ENCODE data around the gene TGM2. TPM values are rescaled to one million over a fixed set of nuclear protein-coding genes. Genes with fewer than 3 reads are reported as not detected.

The TGM2 gene
- polyA plus RNA-seq, 1 donor (not counting 4 experiments of a cell fraction or from before 2014, with no cell fraction given), result 18.7 TPM

DNA sequence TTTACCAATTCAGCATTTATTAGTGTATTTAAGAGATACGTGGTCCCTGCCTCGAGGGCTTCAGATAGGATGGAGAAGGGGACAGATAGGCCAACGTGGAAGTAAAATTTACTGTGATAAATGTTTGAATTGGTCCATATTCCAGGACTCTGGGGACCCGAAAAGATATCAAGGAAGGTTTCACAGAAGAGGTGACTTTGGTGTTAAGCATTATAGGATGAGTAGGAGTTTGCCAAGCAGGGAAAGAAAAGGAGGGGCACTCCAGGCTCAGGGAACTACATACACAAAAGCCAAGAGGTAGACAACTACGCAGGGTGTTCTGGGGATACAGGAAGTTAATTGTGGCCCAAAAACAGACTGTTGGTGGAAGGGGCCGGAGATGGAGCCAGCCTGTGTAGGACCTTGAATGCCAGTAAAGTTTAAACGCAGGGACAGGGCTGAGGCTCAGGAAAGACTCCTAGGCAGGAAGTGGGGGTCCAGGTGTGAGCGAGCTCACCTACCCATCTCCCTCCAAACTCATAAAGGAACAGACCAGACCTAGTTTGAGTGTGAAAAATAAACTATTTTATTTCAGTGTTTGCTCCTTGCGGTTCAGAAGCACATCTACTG lies 37.0 kb downstream of the TGM2 start:
- DNase-seq (ENCODE audit: low read depth, low spot score) (no peak), FAIRE-seq (no peak)
- Histone ChIP-seq H3K27ac (ENCODE audit: control insufficient read depth, insufficient read depth, low read length) (no peak overlapping the region), H4K20me1 (ENCODE audit: control insufficient read depth, extremely low read depth, insufficient read depth, low read length) (no peaks in the 10 kb centered on the region), H3K27me3 (ENCODE audit: control insufficient read depth, extremely low read depth, insufficient read depth, low read length) (no peaks in the 10 kb centered on the region), H3K79me2 (ENCODE audit: control insufficient read depth, insufficient read depth, low read length) (no peaks in the 10 kb centered on the region), H3K36me3 (ENCODE audit: control insufficient read depth in 2 of 2, extremely low read depth in 1 of 2, insufficient read depth in 2 of 2, low read length in 2 of 2) (peaks cover 0 to under 1% of the 10 kb centered on the region in 2 experiments), H3K4me2 (ENCODE audit: control insufficient read depth, extremely low read depth, insufficient read depth, low read depth, low read length) (no peak overlapping the region), H3K9ac (ENCODE audit: control insufficient read depth, extremely low read depth, insufficient read depth, low read length) (no peak overlapping the region), H3K9me3 (ENCODE audit: control insufficient read depth, low read depth, low read length) (no peaks in the 10 kb centered on the region), H3K4me1 (ENCODE audit: control insufficient read depth, extremely low read depth, insufficient read depth, low read length) (peaks cover 15% of the 10 kb centered on the region), H2AFZ (ENCODE audit: control insufficient read depth, low read length) (no peak overlapping the region), H3K9me1 (ENCODE audit: control insufficient read depth, extremely low read depth, insufficient read depth, low read length) (no peaks in the 10 kb centered on the region), H3K4me3 (ENCODE audit: control insufficient read depth in 2 of 3, extremely low read depth in 1 of 3, insufficient read depth in 2 of 3, low read depth in 1 of 3, low read length in 3 of 3) (no peak overlapping the region)
- dilution Hi-C loops (cut with MboI; ENCODE audit: extremely low pct_ligation_motif_present, low sequenced_read_pairs), result no loop called here
- no peak for TF ChIP-seq CTCF (optimal IDR thresholded peaks at IDR 0.05 in 1 of 3, IDR thresholded peaks at IDR 0.05 in 1 of 3, conservative IDR thresholded peaks at IDR 0.05 in 1 of 3; ENCODE audit: extremely low read depth in 1 of 3, insufficient read depth in 2 of 3, low read length in 3 of 3)
- no peak for TF ChIP-seq EZH2 (IDR thresholded peaks at IDR 0.05; ENCODE audit: low read length)

DNA sequence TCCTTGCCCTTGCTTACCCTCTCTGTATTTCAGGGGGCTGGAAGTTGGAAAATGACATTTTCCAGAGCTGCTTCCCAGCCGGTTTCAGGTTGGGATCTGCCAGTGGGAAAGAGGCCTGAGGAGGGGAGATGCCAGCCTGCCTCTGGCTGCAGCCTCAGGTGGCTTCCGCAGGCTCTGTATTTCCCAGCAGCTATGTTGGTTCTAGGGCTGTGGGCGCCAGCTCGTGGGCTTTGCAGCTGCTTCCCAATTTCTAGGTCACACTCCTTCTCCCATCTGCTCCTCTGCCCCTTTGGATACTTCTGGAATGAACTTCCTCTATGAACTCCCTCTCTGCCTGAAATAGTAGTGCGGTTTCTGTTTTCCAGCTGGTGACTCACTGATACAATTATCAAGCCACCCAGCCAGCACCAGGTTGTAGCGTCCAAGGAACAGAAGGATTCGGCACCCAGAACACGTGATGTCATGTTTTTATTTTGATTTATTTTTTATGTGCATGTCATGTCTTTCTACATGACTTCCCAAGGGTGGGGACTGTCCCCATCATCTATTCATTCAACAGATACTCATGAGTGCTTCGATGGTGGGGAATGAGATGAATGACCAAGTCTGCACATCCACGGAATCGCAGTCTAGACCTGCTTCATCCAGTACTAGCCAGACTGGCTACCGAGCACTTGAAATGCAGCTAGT lies 38.0 kb downstream of the TGM2 start:
- H3K27ac ChIP-seq (ENCODE audit: control insufficient read depth, insufficient read depth, low read length), result no peak overlapping the region
- H3K4me3 ChIP-seq (ENCODE audit: control insufficient read depth in 2 of 3, extremely low read depth in 1 of 3, insufficient read depth in 2 of 3, low read depth in 1 of 3, low read length in 3 of 3), result no peak overlapping the region
- H3K9me1 ChIP-seq (ENCODE audit: control insufficient read depth, extremely low read depth, insufficient read depth, low read length), result no peaks in the 10 kb centered on the region
- H4K20me1 ChIP-seq (ENCODE audit: control insufficient read depth, extremely low read depth, insufficient read depth, low read length), result no peaks in the 10 kb centered on the region
- H2AFZ ChIP-seq (ENCODE audit: control insufficient read depth, low read length), result no peak overlapping the region
- H3K27me3 ChIP-seq (ENCODE audit: control insufficient read depth, extremely low read depth, insufficient read depth, low read length), result no peaks in the 10 kb centered on the region
- DNase-seq (ENCODE audit: low read depth, low spot score) (no peak), FAIRE-seq (peak; percentile 34)
- H3K4me1 ChIP-seq (ENCODE audit: control insufficient read depth, extremely low read depth, insufficient read depth, low read length), result peaks cover 18% of the 10 kb centered on the region
- no peaks in the 10 kb centered on the region for H3K9me3 ChIP-seq (ENCODE audit: control insufficient read depth, low read depth, low read length)
- TF ChIP-seq CTCF (optimal IDR thresholded peaks at IDR 0.05 in 1 of 3, IDR thresholded peaks at IDR 0.05 in 1 of 3, conservative IDR thresholded peaks at IDR 0.05 in 1 of 3; ENCODE audit: extremely low read depth in 1 of 3, insufficient read depth in 2 of 3, low read length in 3 of 3) (no peak), EZH2 (IDR thresholded peaks at IDR 0.05; ENCODE audit: low read length) (no peak)
- H3K4me2 ChIP-seq (ENCODE audit: control insufficient read depth, extremely low read depth, insufficient read depth, low read depth, low read length), result no peak overlapping the region
- H3K79me2 ChIP-seq (ENCODE audit: control insufficient read depth, insufficient read depth, low read length), result no peaks in the 10 kb centered on the region
- H3K9ac ChIP-seq (ENCODE audit: control insufficient read depth, extremely low read depth, insufficient read depth, low read length), result no peak overlapping the region
- dilution Hi-C loops (cut with MboI; ENCODE audit: extremely low pct_ligation_motif_present, low sequenced_read_pairs), result no loop called here
- no peaks in the 10 kb centered on the region for H3K36me3 ChIP-seq (ENCODE audit: control insufficient read depth in 2 of 2, extremely low read depth in 1 of 2, insufficient read depth in 2 of 2, low read length in 2 of 2)
